Adrenal gland (tissue), 12 donors: ENCODE measurements around the gene MUC20. TPM values are rescaled to one million over a fixed set of nuclear protein-coding genes. Genes with fewer than 3 reads are reported as not detected.

Experiments
- DNase-seq, 7 donors: peaks; one replicate each; pipeline ENCODE4 v3.0.0-alpha.2; 2019 to 2020
- H3K27ac ChIP-seq, 5 donors: fragments of 200-600 bp; sonication (generic) in 4 of 5; 1 replicate in 3 of 5; 2 replicates in 2 of 5; pipeline versions ENCODE4 v1.5.1 to v1.8.0; 2016 to 2020; ENCODE audit warnings: mild to moderate bottlenecking in 1 of 5
- H3K27me3 ChIP-seq: fragments of 200-600 bp; 2 replicates; pipeline ENCODE4 v1.8.0; 2021
- H3K36me3 ChIP-seq, 2 donors: fragments of 200-600 bp; replicated peaks in 1 of 2; 1 replicate in 1 of 2; 2 replicates in 1 of 2; pipeline versions ENCODE4 v1.5.1 to v1.8.0; 2018 to 2022
- H3K4me1 ChIP-seq, 2 donors: fragments of 200-600 bp; replicated peaks in 1 of 2; 1 replicate in 1 of 2; 2 replicates in 1 of 2; pipeline versions ENCODE4 v1.5.1 to v1.8.0; 2018 to 2021
- H3K4me3 ChIP-seq, 4 donors: fragments of 200-600 bp; sonication (generic) in 3 of 4; one replicate each; pipeline ENCODE4 v1.5.1; 2016 to 2018
- H3K9me3 ChIP-seq, 3 donors: fragments of 200-600 bp; sonication (generic) in 1 of 3; replicated peaks in 1 of 3; 1 replicate in 2 of 3; 2 replicates in 1 of 3; pipeline versions ENCODE4 v1.5.1 to v1.8.0; 2016 to 2021
- POLR2A ChIP-seq, 2 donors: fragments of 450-650 bp; IDR thresholded peaks; one replicate each; pipeline ENCODE4 v1.6.1; 2017; ENCODE audit warnings: antibody characterized with exemption in 2 of 2, mild to moderate bottlenecking in 2 of 2, moderate library complexity in 1 of 2
- WGBS, 4 donors: extraction: QIAGEN DNeasy Blood & Tissue Kit in 2 of 4; methylation state at CpG; one replicate each; pipeline versions ENCODE4 v1.1.5 to v1.1.7; 2013 to 2017; 5-methylcytosine and 5-hydroxymethylcytosine counted together
- intact Hi-C, 2 donors: fragments of 100-400 bp; cut with DNase I; formaldehyde crosslinking; loops; one replicate each; pipeline versions ENCODE4 v1.14.1 to v1.15.0; 2022 to 2023
- polyA plus RNA-seq, 3 donors: library from polyadenylated mRNA; stranded (reverse); fragments of 200-250 nt in 2 of 3; fragments of 350-450 nt in 1 of 3; fragmentation: Illumina TruSeq in 1 of 3; extraction: RNeasy Lipid Tissue Mini Kit (QIAGEN cat#74804) in 1 of 3; gene quantifications; one replicate each; pipeline ENCODE4 v1.2.3, GENCODE V29; 2013 to 2014
- total RNA-seq, 9 donors: library from RNA; depleted of rRNA in 4 of 9; stranded (reverse); fragments of >200 nt in 4 of 9; fragments of 120-200 nt in 1 of 9; fragmentation: NEBNext Ultra II Directional in 1 of 9; extraction: Animal tissue kit (Norgen Biotek cat#: 25700) in 1 of 9; gene quantifications; one replicate each; pipeline versions ENCODE4 v1.1.0 to v1.2.4, GENCODE V29; 2013 to 2023
- TF ChIP-seq, protein P1 (sequence below), 6 experiments: fragments of 450-650 bp in 4 of 6; fragments of 200-600 bp in 2 of 6; sonication (generic) in 1 of 6; IDR thresholded peaks; 1 replicate in 5 of 6; 2 replicates in 1 of 6; pipeline versions ENCODE4 v1.5.1 to v1.8.0; 2016 to 2021; ENCODE audit warnings: antibody characterized with exemption in 6 of 6, mild to moderate bottlenecking in 2 of 6, moderate library complexity in 1 of 6
- donor health status: healthy with polysubstance abuse.
- donor health status: Bipolar disorder and iron deficiency.
- donor health status: DM: yes; HTN: yes; CAD: no.
- donor health status: DM: no; HTN: no; CAD: no.
- donor health status: DM: no; HTN: no; CAD: no.
- donor health status: DM: yes; HTN: yes; CAD: no.

Gene MUC20
- total and polyA plus RNA-seq, 12 donors = 0.78 to 20.2 (median 3.0) TPM

GRCh38 chr3:195752066-195752465 is 31.3 kb downstream of the MUC20 start:
- WGBS, 4 donors = 84 to 94% (median 90%) methylated on average over 11 to 13 of the region's 13 CpGs
- no peak overlapping the region for H3K4me3 ChIP-seq
- peaks cover 3 to 8% of the 10 kb centered on the region in 2 donors for H3K4me1 ChIP-seq
- no peaks in the 10 kb centered on the region for H3K36me3 ChIP-seq
- intact Hi-C loops = no loop called here
- H3K27ac ChIP-seq = no peak overlapping the region
- no peak for DNase-seq
- TF ChIP-seq, protein P1, sequence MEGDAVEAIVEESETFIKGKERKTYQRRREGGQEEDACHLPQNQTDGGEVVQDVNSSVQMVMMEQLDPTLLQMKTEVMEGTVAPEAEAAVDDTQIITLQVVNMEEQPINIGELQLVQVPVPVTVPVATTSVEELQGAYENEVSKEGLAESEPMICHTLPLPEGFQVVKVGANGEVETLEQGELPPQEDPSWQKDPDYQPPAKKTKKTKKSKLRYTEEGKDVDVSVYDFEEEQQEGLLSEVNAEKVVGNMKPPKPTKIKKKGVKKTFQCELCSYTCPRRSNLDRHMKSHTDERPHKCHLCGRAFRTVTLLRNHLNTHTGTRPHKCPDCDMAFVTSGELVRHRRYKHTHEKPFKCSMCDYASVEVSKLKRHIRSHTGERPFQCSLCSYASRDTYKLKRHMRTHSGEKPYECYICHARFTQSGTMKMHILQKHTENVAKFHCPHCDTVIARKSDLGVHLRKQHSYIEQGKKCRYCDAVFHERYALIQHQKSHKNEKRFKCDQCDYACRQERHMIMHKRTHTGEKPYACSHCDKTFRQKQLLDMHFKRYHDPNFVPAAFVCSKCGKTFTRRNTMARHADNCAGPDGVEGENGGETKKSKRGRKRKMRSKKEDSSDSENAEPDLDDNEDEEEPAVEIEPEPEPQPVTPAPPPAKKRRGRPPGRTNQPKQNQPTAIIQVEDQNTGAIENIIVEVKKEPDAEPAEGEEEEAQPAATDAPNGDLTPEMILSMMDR (IDR thresholded peaks at IDR 0.05) = no peak
- TF ChIP-seq POLR2A (IDR thresholded peaks at IDR 0.05) = no peak
- no peaks in the 10 kb centered on the region for H3K9me3 ChIP-seq
- peaks cover 5% of the 10 kb centered on the region for H3K27me3 ChIP-seq

DNA sequence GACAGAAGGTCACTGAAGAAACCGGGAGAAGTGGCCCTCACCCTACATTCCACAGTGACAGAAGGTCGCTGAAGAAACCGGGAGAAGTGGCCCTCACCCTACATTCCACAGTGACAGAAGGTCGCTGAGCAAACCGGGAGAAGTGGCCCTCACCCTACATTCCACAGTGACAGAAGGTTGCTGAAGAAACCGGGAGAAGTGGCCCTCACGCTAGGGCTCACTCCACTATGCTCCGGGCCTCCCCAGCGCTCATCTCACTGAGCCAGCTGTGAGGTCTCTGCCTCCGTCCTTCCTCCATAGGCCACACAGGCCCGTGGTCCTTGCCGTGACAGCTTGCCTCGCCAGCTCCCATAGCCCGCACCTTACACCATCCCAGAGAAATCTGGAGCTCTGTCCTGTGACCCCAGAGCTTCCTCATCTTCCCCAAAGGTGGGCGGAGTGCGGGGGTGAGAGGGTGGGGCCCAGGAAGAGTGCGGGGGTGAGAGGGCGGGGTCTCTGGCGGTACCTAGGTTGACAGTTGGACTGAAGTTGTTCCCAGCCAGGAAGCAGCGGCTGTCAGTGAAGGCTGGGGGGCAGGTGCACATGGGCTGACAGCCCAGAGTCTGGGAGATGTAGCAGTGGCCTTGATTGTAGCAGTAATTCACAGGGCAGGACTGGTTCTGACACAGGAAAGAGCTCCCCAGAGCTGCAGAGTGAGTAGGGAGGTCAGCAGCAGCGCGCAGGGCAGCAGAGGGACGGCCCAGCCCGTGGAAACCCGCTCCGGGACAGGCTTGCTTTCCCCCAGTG is 32.0 kb downstream of the MUC20 start:
- intact Hi-C loops = no loop called here
- no peaks in the 10 kb centered on the region for H3K9me3 ChIP-seq
- H3K27me3 ChIP-seq = peaks cover 5% of the 10 kb centered on the region
- no peak overlapping the region for H3K4me3 ChIP-seq
- H3K27ac ChIP-seq = no peak overlapping the region
- no peak for TF ChIP-seq POLR2A (IDR thresholded peaks at IDR 0.05)
- TF ChIP-seq, protein P1 (IDR thresholded peaks at IDR 0.05) = no peak
- peak in 6 of 7 donors; percentile 29 to 56 (median 42) for DNase-seq
- peaks cover 3 to 6% of the 10 kb centered on the region in 2 donors for H3K4me1 ChIP-seq
- WGBS, 4 donors = 53 to 61% (median 55%) methylated on average over 9 to 26 of the region's 26 CpGs
- no peaks in the 10 kb centered on the region for H3K36me3 ChIP-seq

- intact Hi-C loops = no loop called here
- TF ChIP-seq POLR2A (IDR thresholded peaks at IDR 0.05) = no peak
- TF ChIP-seq, protein P1 (IDR thresholded peaks at IDR 0.05) = no peak
- Histone ChIP-seq H3K9me3 (no peaks in the 10 kb centered on the region), H3K4me1 (no peaks in the 10 kb centered on the region), H3K4me3 (no peak overlapping the region), H3K27ac (no peak overlapping the region), H3K27me3 (peaks cover 5% of the 10 kb centered on the region), H3K36me3 (no peaks in the 10 kb centered on the region)
- 75 to 86% (median 81%) methylated on average over 8 to 14 of the region's 14 CpGs for WGBS, 4 donors
- DNase-seq = no peak
These were observed 32.8 kb downstream of the MUC20 start for GRCh38 chr3:195753581-195753980.

DNA sequence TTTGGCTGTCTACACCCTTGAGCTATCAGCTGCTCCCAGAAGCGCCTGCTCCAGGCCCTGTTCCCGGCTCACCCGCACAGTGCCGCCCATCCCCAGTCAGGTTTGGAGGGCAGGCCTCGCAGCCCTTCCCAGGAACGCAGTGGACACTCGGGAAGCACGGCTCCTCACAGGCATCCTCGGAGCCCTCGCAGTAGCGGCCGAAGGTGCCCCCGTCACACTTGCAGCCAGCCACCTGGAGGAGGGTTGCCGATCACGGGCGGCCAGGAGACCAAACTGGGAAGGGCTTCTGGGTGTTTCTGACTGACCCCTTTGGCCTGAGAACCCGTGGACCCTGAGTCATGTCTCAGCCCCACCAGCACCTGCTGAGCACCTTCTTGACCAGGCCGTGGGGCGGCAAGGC is 33.4 kb downstream of the MUC20 start:
- Histone ChIP-seq H3K4me3 (no peak overlapping the region), H3K36me3 (no peaks in the 10 kb centered on the region), H3K27ac (no peak overlapping the region), H3K4me1 (no peaks in the 10 kb centered on the region), H3K27me3 (no peaks in the 10 kb centered on the region), H3K9me3 (no peaks in the 10 kb centered on the region)
- DNase-seq = peak in 1 of 7 donors; percentile 10
- TF ChIP-seq, protein P1 (IDR thresholded peaks at IDR 0.05) = no peak
- no peak for TF ChIP-seq POLR2A (IDR thresholded peaks at IDR 0.05)
- intact Hi-C loops = no loop called here
- WGBS, 4 donors = 94 to 98% (median 96%) methylated on average over 4 to 19 of the region's 19 CpGs
